ENCODE data around the gene CPOX.

Gene CPOX

GRCh38 chr3:98596541-98597500 lies 3.4 kb upstream of the CPOX start:
- TF ChIP-seq CTCF (IDR thresholded peaks at IDR 0.05; ENCODE audit: low read depth, low read length), result peak; percentile 60
- no peak overlapping the region for H3K4me3 ChIP-seq (ENCODE audit: low read depth, low read length)
- in situ Hi-C loops (cut with HindIII; ENCODE audit: low sequenced_read_pairs), result no loop called here
- peak; percentile 46 for DNase-seq (ENCODE audit: low read depth, low spot score)

- in situ Hi-C loops (cut with HindIII; ENCODE audit: low sequenced_read_pairs), result no loop called here
- H3K4me3 ChIP-seq (ENCODE audit: low read depth, low read length), result no peak overlapping the region
- TF ChIP-seq CTCF (IDR thresholded peaks at IDR 0.05; ENCODE audit: low read depth, low read length), result no peak
- no peak for DNase-seq (ENCODE audit: low read depth, low spot score)
These were observed 2.7 kb upstream of the CPOX start for GRCh38 chr3:98596087-98596486.

GRCh38 chr3:98594628-98595324 lies 1.4 kb upstream of the CPOX start:
- no peak for TF ChIP-seq CTCF (IDR thresholded peaks at IDR 0.05; ENCODE audit: low read depth, low read length)
- no peak for DNase-seq (ENCODE audit: low read depth, low spot score)
- in situ Hi-C loops (cut with HindIII; ENCODE audit: low sequenced_read_pairs), result no loop called here
- no peak overlapping the region for H3K4me3 ChIP-seq (ENCODE audit: low read depth, low read length)

GRCh38 chr3:98592345-98592935 lies 971 bp downstream of the CPOX start:
- DNase-seq (ENCODE audit: low read depth, low spot score), result no peak
- TF ChIP-seq CTCF (IDR thresholded peaks at IDR 0.05; ENCODE audit: low read depth, low read length), result no peak
- H3K4me3 ChIP-seq (ENCODE audit: low read depth, low read length), result peak overlapping the region; percentile 75
- in situ Hi-C loops (cut with HindIII; ENCODE audit: low sequenced_read_pairs), result no loop called here

- H3K4me3 ChIP-seq (ENCODE audit: low read depth, low read length), result no peak overlapping the region
- DNase-seq (ENCODE audit: low read depth, low spot score), result peak; percentile 23
- in situ Hi-C loops (cut with HindIII; ENCODE audit: low sequenced_read_pairs), result no loop called here
- no peak for TF ChIP-seq CTCF (IDR thresholded peaks at IDR 0.05; ENCODE audit: low read depth, low read length)
These were observed 3.9 kb downstream of the CPOX start for GRCh38 chr3:98589331-98590036.

- in situ Hi-C loops (cut with HindIII; ENCODE audit: low sequenced_read_pairs), result no loop called here
- H3K4me3 ChIP-seq (ENCODE audit: low read depth, low read length), result no peak overlapping the region
- DNase-seq (ENCODE audit: low read depth, low spot score), result no peak
- TF ChIP-seq CTCF (IDR thresholded peaks at IDR 0.05; ENCODE audit: low read depth, low read length), result peak; percentile 28
These were observed 5.3 kb downstream of the CPOX start for GRCh38 chr3:98588065-98588464.

All from astrocyte of the spinal cord (primary cell).